Measurements from ENCODE around the gene RPUSD1.
"Not testable (repeated sequence)": the region's sequence is repeated elsewhere in the genome, so short reads cannot be mapped to it uniquely, and the experiment has no call there.

RPUSD1 gene

DNA sequence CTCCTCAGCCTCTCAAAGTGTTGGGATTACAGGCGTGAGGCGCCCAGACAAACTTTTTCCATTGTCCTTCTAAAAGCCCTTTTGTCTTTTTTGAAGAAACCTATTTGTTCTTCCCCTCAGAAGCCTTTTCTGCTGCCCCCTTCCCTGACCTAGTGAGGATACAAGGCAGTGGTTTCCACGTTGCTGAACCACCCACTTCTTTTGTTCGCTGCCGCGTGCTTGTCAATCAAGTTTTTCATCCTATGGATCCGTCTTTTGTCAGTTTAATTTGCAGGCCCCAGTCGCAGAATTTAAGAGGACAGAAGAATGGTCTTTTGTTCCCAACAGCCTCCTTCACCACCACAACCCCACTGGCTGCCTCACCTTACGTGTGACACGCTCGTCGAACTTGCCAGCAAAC is 32.6 kb upstream of the RPUSD1 start:
- DNase-seq = no peak
- no peak overlapping the region for H3K4me3 ChIP-seq (ENCODE audit: low read depth, low read length)
- no peaks in the 10 kb centered on the region for H3K9me3 ChIP-seq
- no peaks in the 10 kb centered on the region for H3K36me3 ChIP-seq
- H3K4me1 ChIP-seq = peaks cover 4% of the 10 kb centered on the region; the same call in 1 of the 2 replicates
- TF ChIP-seq, protein P1, sequence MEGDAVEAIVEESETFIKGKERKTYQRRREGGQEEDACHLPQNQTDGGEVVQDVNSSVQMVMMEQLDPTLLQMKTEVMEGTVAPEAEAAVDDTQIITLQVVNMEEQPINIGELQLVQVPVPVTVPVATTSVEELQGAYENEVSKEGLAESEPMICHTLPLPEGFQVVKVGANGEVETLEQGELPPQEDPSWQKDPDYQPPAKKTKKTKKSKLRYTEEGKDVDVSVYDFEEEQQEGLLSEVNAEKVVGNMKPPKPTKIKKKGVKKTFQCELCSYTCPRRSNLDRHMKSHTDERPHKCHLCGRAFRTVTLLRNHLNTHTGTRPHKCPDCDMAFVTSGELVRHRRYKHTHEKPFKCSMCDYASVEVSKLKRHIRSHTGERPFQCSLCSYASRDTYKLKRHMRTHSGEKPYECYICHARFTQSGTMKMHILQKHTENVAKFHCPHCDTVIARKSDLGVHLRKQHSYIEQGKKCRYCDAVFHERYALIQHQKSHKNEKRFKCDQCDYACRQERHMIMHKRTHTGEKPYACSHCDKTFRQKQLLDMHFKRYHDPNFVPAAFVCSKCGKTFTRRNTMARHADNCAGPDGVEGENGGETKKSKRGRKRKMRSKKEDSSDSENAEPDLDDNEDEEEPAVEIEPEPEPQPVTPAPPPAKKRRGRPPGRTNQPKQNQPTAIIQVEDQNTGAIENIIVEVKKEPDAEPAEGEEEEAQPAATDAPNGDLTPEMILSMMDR (IDR thresholded peaks at IDR 0.05; ENCODE audit: low read depth, low read length) = no peak
- H3K27me3 ChIP-seq = peaks cover 58% of the 10 kb centered on the region

DNA sequence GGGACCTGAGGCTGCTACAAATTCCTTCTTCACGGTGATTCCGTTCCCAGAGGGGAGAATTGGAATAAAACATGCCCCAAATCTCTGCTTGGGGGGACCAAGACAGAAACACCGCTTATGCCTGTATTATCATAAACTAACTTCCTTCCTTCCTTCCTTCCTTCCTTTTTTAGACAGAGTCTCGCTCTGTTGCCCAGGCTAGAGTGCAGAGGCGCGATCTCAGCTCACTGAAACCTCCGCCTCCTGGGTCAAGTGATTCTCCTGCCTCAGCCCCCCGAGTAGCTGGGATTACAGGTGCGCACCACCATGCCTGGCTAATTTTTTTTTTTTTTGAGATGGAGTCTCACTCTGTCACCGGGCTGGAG is 31.8 kb upstream of the RPUSD1 start:
- not testable (repeated sequence) for H3K36me3 ChIP-seq; H3K4me1 ChIP-seq; DNase-seq; H3K4me3 ChIP-seq (ENCODE audit: low read depth, low read length); H3K9me3 ChIP-seq
- peaks cover 52% of the 10 kb centered on the region for H3K27me3 ChIP-seq

DNA sequence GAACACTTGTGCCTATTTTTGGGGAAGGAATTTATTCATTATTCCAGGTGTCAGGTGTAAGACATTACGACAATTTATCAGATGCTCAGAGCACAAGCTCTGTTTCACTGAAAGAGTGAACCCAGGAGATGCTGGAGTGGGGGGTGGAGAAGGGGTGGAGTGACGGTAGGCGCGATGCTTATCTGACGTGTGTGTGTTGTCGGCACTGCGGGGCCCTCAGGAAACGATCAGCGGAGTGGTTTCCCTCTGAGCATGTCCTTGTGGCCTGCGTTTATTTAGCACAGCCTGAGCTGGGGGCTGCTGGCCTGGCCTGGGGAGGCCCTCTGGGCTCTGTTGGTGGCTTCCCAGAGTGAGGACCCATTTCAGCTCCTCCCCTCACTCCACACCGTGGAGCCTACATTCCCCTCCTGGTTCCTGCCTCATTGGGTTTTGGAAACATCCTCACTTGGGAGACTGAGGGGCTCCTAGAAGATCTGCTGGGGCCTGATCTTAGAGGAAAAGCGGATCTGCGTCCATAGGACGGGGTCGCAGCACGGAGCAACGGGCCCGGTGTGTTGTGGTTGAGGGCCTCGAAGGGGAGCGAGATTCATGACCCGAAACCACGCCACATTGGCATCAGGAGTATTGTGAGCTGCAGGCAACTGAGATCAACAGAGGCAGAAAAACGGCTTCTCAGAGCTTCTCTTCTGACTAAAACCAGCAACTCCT is 31.3 kb upstream of the RPUSD1 start:
- Histone ChIP-seq H3K4me3 (ENCODE audit: low read depth, low read length) (no peak overlapping the region), H3K9me3 (no peaks in the 10 kb centered on the region), H3K27me3 (peaks cover 47% of the 10 kb centered on the region), H3K36me3 (no peaks in the 10 kb centered on the region), H3K4me1 (no peaks in the 10 kb centered on the region)
- no peak for DNase-seq
- TF ChIP-seq, protein P1 (IDR thresholded peaks at IDR 0.05; ENCODE audit: low read depth, low read length) = no peak

DNA sequence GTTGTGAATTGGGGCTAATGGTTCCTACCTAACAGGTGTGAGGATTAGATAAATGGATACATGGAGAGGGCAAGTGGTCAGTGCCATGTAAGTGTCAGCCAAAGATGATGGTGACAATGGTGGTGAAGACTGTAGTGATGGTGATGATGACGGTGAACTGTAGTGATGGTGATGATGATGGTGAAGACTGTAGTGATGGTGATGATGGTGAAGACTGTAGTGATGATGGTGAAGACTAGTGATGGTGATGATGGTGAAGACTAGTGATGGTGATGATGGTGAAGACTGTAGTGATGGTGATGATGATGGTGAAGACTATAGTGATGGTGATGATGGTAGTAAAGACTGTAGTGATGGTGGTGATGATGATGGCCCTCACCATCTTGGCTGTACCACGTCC is 30.4 kb upstream of the RPUSD1 start:
- TF ChIP-seq, protein P1 (IDR thresholded peaks at IDR 0.05; ENCODE audit: low read depth, low read length) = no peak
- DNase-seq = no peak
- Histone ChIP-seq H3K27me3 (peaks cover 48% of the 10 kb centered on the region), H3K4me3 (ENCODE audit: low read depth, low read length) (no peak overlapping the region), H3K4me1 (no peaks in the 10 kb centered on the region), H3K36me3 (no peaks in the 10 kb centered on the region), H3K9me3 (no peaks in the 10 kb centered on the region)

DNA sequence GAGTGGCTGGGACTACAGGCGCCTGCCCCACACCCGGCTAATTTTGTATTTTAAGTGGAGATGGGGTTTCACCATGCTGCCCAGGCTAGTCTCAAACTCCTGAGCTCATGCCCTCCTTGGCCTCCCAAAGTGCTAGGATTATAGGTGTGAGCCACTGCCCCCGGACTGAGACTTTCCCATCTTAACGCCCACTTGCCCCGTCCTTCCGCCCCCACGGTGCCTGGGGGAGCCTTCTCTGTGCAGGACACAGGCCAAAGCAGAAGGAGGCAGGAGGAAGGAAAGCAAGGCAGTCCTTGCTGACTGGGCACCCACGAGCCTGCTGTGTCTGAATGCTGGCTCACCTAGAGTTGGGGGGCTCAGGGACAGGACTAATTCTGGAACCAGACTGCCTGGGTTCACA is 30.0 kb upstream of the RPUSD1 start:
- peaks cover 53% of the 10 kb centered on the region for H3K27me3 ChIP-seq
- no peaks in the 10 kb centered on the region for H3K4me1 ChIP-seq
- H3K9me3 ChIP-seq = no peaks in the 10 kb centered on the region
- H3K4me3 ChIP-seq (ENCODE audit: low read depth, low read length) = no peak overlapping the region
- no peak for DNase-seq
- no peaks in the 10 kb centered on the region for H3K36me3 ChIP-seq
- TF ChIP-seq, protein P1 (IDR thresholded peaks at IDR 0.05; ENCODE audit: low read depth, low read length) = no peak

DNA sequence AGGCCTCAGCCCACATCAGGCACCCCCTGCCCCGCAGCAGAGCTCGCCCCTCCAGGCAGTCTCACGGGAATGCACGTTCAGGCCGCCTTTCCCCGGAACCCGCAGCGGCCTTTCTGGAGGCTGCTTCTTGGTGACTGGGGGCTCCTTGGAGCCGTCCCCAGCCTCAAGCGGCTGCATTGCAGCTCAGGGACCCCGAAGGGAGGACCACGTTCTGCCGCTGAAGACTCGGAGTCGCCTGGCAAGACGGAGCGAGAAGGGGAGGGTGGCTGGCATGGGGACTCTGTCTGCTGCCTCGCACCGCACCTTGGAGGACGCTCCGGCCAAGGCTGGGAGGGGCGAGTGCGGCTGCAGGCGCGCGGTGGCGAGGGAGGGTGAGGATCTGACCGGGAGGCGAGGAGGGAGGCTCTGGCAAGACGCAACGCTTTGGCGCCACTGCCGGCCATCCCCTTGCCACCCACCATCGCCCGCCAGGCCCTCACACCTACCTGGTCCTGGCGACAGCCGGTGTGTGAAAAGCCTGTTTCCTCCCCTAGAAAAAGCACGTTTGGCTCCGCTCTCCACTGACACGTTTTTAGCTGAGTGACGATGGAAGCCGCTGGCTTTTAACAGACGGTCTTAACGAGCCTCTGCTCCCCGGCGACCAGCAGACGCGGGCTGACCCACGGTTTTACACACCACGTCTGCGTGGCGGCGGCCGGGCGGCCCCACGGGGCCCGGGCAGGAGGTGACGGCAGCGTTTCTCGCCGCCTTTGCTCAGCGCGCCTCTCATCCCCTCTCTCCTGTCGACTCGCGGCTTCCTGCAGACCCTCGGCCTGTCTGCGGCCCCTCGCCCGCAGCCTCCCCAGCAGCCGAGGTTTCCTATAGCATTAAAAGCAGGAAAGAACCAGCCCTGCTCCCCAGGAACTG is 29.1 kb upstream of the RPUSD1 start:
- H3K9me3 ChIP-seq = no peaks in the 10 kb centered on the region

More for the DNA sequence above, 29.1 kb upstream of the RPUSD1 start:
- peaks cover 55% of the 10 kb centered on the region for H3K27me3 ChIP-seq
- no peaks in the 10 kb centered on the region for H3K4me1 ChIP-seq
- H3K36me3 ChIP-seq = no peaks in the 10 kb centered on the region
- TF ChIP-seq, protein P1 (IDR thresholded peaks at IDR 0.05; ENCODE audit: low read depth, low read length) = no peak
- H3K4me3 ChIP-seq (ENCODE audit: low read depth, low read length) = no peak overlapping the region
- DNase-seq = no peak
